ENCODE data around the gene PPM1F. TPM values are rescaled to one million over a fixed set of nuclear protein-coding genes. Genes with fewer than 3 reads are reported as not detected.
A peak's percentile ranks its signal among the peaks of the same experiment; 100 is the strongest.

PPM1F gene
- total RNA-seq, 1 donor from 2014 or later, result 116 TPM

- DNase-seq (ENCODE audit: low read depth in 2 of 2), result no peak
These were observed 8.6 kb upstream of the PPM1F start for GRCh38 chr22:21961127-21961867.

GRCh38 chr22:21960200-21961126, 7.8 kb upstream of the PPM1F start:
- DNase-seq (ENCODE audit: low read depth in 2 of 2), result no peak

GRCh38 chr22:21959274-21960074, 6.8 kb upstream of the PPM1F start:
- no peak for DNase-seq (ENCODE audit: low read depth in 2 of 2)

GRCh38 chr22:21958360-21959273, 6.0 kb upstream of the PPM1F start:
- no peak for DNase-seq (ENCODE audit: low read depth in 2 of 2)

- DNase-seq (ENCODE audit: low read depth in 2 of 2), result peak; percentile 65 to 66
These were observed 650 bp downstream of the PPM1F start for GRCh38 chr22:21951931-21952465.

- DNase-seq (ENCODE audit: low read depth in 2 of 2), result no peak
These were observed 1.6 kb downstream of the PPM1F start for GRCh38 chr22:21951062-21951461.

GRCh38 chr22:21949948-21950347, 2.7 kb downstream of the PPM1F start:
- DNase-seq (ENCODE audit: low read depth in 2 of 2), result no peak

- DNase-seq (ENCODE audit: low read depth in 2 of 2), result no peak
These were observed 3.1 kb downstream of the PPM1F start for GRCh38 chr22:21949569-21949918.

- peak; percentile 39 to 59 for DNase-seq (ENCODE audit: low read depth in 2 of 2)
These were observed 3.7 kb downstream of the PPM1F start for GRCh38 chr22:21948824-21949568.

GRCh38 chr22:21948390-21948789, 4.3 kb downstream of the PPM1F start:
- DNase-seq (ENCODE audit: low read depth in 2 of 2), result no peak

GRCh38 chr22:21947040-21948014, 5.3 kb downstream of the PPM1F start:
- DNase-seq (ENCODE audit: low read depth in 2 of 2), result peak; percentile 52 to 65

- no peak for DNase-seq (ENCODE audit: low read depth in 2 of 2)
These were observed 6.3 kb downstream of the PPM1F start for GRCh38 chr22:21946262-21946925.

GRCh38 chr22:21945453-21946261, 7.0 kb downstream of the PPM1F start:
- DNase-seq (ENCODE audit: low read depth in 2 of 2), result no peak

GRCh38 chr22:21944871-21945270, 7.8 kb downstream of the PPM1F start:
- DNase-seq (ENCODE audit: low read depth in 2 of 2), result no peak

GRCh38 chr22:21943571-21944448, 8.8 kb downstream of the PPM1F start:
- peak; percentile 38 to 40 for DNase-seq (ENCODE audit: low read depth in 2 of 2)

Data from lung microvascular endothelial cell (primary cell).